ENCODE measurements around the gene TMBIM4. TPM values are rescaled to one million over a fixed set of nuclear protein-coding genes. Genes with fewer than 3 reads are reported as not detected.
"Not testable (repeated sequence)": the region's sequence is repeated elsewhere in the genome, so short reads cannot be mapped to it uniquely, and the experiment has no call there.

TMBIM4 gene
- total RNA-seq (100 to 1,000 TPM; 142 to 200 (median 160) TPM), polyA plus RNA-seq (100 to 1,000 TPM in 1 of 3 donors, 10 to 100 TPM in 2; 77.2 to 169 (median 78.7) TPM)

GRCh38 chr12:66169221-66170170, at the start of gene TMBIM4:
TMBIM4 (minus strand) TSS chr12:66169996; CDS start chr12:66169951, 45 bp downstream.
- TF ChIP-seq CTCF (IDR thresholded peaks at IDR 0.05): peak; percentile 60 to 63 (median 62)
- peak; percentile 81 to 87 (median 85) for TF ChIP-seq POLR2AphosphoS5 (IDR thresholded peaks at IDR 0.05)
- TF ChIP-seq POLR2A (IDR thresholded peaks at IDR 0.05): peak; percentile 30 to 61
- TF ChIP-seq EP300 (IDR thresholded peaks at IDR 0.05): no peak
- no peaks in the 10 kb centered on the region for H3K27me3 ChIP-seq
- WGBS, 2 donors: 0% methylated on average over 67 of the region's 67 CpGs
- no peaks in the 10 kb centered on the region for H3K9me3 ChIP-seq
- peaks cover 0 to 21% (median 15%) of the 10 kb centered on the region in 4 donors for H3K4me1 ChIP-seq
- intact Hi-C loops (cut with DNase I): loop anchor here (1.0 to 2.0 kb wide), 3 partner anchors 39 to 133 kb away; partner anchors contain the start of genes HELB and LLPH
- no peaks in the 10 kb centered on the region for H3K36me3 ChIP-seq
- peak within 1 kb of the TSS; percentile 69 to 92 (median 78) for H3K4me3 ChIP-seq
- peak within 1 kb of the TSS; percentile 96 to 99 (median 98) for H3K27ac ChIP-seq
- peak; percentile 94 for DNase-seq

- Histone ChIP-seq H3K4me1 (no peaks in the 10 kb centered on the region), H3K27me3 (no peaks in the 10 kb centered on the region), H3K9me3 (no peaks in the 10 kb centered on the region), H3K36me3 (peaks cover 0 to 7% (median 0%) of the 10 kb centered on the region in 4 donors), H3K4me3 (no peak overlapping the region), H3K27ac (no peak overlapping the region)
- DNase-seq: no peak
- 61 to 67% methylated on average over 4 of the region's 4 CpGs for WGBS, 2 donors
- intact Hi-C loops (cut with DNase I): no loop called here
- TF ChIP-seq CTCF (IDR thresholded peaks at IDR 0.05) (no peak), POLR2A (IDR thresholded peaks at IDR 0.05) (no peak), POLR2AphosphoS5 (IDR thresholded peaks at IDR 0.05) (no peak), EP300 (IDR thresholded peaks at IDR 0.05) (no peak)
Observed at GRCh38 chr12:66217342-66217917, 47.6 kb upstream of the TMBIM4 start.

GRCh38 chr12:66213011-66213410, 43.2 kb upstream of the TMBIM4 start:
- H3K9me3 ChIP-seq; DNase-seq; H3K4me1 ChIP-seq; H3K36me3 ChIP-seq; H3K4me3 ChIP-seq; H3K27me3 ChIP-seq; H3K27ac ChIP-seq; intact Hi-C loops (cut with DNase I): not testable (repeated sequence)
- 82 to 86% methylated on average over 3 of the region's 3 CpGs for WGBS, 2 donors

DNA sequence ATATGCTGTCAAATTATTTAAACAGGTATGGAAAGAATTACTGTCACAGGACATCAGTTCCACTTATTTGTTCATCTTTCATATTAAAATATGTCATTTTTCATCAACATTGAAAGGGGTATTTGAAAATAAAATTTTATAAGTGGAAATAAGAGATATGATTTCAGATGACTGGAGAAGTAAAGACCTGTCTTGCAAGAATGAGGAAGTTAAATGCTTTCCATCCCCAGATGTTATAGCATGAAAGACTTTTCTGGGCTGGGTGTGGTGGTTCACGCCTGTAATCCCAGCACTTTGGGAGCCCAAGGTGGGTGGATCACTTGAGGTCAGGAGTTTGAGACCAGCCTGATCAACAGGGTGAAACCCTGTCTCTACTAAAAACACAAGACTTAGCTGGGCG, 41.8 kb upstream of the TMBIM4 start:
- H3K4me1 ChIP-seq; H3K27me3 ChIP-seq; DNase-seq; H3K36me3 ChIP-seq; H3K9me3 ChIP-seq; H3K4me3 ChIP-seq; H3K27ac ChIP-seq; intact Hi-C loops (cut with DNase I): not testable (repeated sequence)
- WGBS, 2 donors: 65 to 81% methylated on average over 2 of the region's 2 CpGs

DNA sequence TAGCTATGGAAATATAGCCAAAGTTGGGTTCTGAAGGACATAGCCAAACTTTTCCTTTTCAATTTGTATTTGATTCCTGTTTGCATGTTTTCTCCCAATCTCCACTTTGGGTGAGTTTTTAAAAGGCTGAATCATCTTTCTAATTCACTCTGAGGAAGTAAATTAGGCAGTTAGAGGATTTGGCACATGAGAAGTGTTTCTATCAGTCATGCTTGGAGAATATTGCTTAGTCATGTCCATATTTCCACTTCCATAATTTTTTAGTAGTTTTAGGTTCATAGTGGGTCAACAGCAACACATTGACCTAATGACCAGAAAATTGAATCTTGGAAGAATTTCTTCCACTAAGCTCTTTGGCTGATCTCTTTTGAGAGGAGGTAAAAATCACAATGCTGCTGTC, 41.0 kb upstream of the TMBIM4 start:
- Histone ChIP-seq H3K4me3 (no peak overlapping the region), H3K4me1 (no peaks in the 10 kb centered on the region), H3K27me3 (no peaks in the 10 kb centered on the region), H3K36me3 (no peaks in the 10 kb centered on the region), H3K27ac (no peak overlapping the region), H3K9me3 (no peaks in the 10 kb centered on the region)
- DNase-seq: no peak
- intact Hi-C loops (cut with DNase I): no loop called here
- TF ChIP-seq CTCF (IDR thresholded peaks at IDR 0.05): no peak
- no peak for TF ChIP-seq EP300 (IDR thresholded peaks at IDR 0.05)
- TF ChIP-seq POLR2AphosphoS5 (IDR thresholded peaks at IDR 0.05): no peak
